ENCODE results near the gene RIMBP2. TPM values are rescaled to one million over a fixed set of nuclear protein-coding genes. Genes with fewer than 3 reads are reported as not detected.

Gene RIMBP2
- total and polyA plus RNA-seq, 2 experiments from 2014 or later, result 0.31 to 0.37 TPM

DNA sequence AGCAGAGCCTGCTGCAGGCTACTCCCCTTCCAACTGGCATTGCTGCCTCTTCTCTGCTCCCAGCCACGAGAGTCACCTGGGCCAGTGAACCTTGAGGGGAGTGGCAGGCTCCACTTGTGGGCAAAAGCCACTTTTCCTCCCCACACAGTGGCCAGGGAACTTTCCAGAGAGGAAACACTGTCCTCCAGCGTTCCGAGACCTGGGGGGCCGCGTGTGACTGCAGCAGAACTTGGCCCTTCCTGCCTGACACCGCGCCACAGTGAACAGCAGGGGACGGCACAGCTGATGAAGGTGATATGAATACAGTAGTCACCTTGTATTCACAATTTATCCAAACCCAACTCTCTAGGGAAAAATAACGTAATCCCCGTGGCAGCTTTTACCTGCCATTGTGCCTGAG, 263.6 kb downstream of the RIMBP2 start:
- Mint-ChIP-seq H3K4me3 (no peak overlapping the region), H3K9me3 (peaks cover 98% of the 10 kb centered on the region), H3K27ac (no peak overlapping the region), H3K36me3 (ENCODE audit: low read depth) (peaks cover 24% of the 10 kb centered on the region), H3K27me3 (ENCODE audit: insufficient read depth, low read depth, poor library complexity) (peaks cover 4% of the 10 kb centered on the region), H3K4me1 (no peaks in the 10 kb centered on the region)
- ATAC-seq, result no peak
- no peak for DNase-seq (ENCODE audit: low spot score)
- no peaks in the 10 kb centered on the region for H3K27me3 ChIP-seq (ENCODE audit: insufficient read depth)
- no peaks in the 10 kb centered on the region for H4K20me1 ChIP-seq (replicated peaks; ENCODE audit: insufficient read depth)
- H3K79me2 ChIP-seq (replicated peaks; ENCODE audit: insufficient read depth), result no peaks in the 10 kb centered on the region
- no peak overlapping the region for H3K27ac ChIP-seq (ENCODE audit: low read depth)
- no peak overlapping the region for H3K4me3 ChIP-seq
- no peaks in the 10 kb centered on the region for H3K9me2 ChIP-seq (ENCODE audit: insufficient read depth)
- no peaks in the 10 kb centered on the region for H3F3A ChIP-seq (replicated peaks; ENCODE audit: low read depth)
- no peak overlapping the region for H2AFZ ChIP-seq
- H3K36me3 ChIP-seq (ENCODE audit: insufficient read depth), result no peaks in the 10 kb centered on the region
- TF ChIP-seq, protein P1, sequence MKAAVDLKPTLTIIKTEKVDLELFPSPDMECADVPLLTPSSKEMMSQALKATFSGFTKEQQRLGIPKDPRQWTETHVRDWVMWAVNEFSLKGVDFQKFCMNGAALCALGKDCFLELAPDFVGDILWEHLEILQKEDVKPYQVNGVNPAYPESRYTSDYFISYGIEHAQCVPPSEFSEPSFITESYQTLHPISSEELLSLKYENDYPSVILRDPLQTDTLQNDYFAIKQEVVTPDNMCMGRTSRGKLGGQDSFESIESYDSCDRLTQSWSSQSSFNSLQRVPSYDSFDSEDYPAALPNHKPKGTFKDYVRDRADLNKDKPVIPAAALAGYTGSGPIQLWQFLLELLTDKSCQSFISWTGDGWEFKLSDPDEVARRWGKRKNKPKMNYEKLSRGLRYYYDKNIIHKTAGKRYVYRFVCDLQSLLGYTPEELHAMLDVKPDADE (IDR thresholded peaks at IDR 0.05), result no peak
- TF ChIP-seq, protein P2, sequence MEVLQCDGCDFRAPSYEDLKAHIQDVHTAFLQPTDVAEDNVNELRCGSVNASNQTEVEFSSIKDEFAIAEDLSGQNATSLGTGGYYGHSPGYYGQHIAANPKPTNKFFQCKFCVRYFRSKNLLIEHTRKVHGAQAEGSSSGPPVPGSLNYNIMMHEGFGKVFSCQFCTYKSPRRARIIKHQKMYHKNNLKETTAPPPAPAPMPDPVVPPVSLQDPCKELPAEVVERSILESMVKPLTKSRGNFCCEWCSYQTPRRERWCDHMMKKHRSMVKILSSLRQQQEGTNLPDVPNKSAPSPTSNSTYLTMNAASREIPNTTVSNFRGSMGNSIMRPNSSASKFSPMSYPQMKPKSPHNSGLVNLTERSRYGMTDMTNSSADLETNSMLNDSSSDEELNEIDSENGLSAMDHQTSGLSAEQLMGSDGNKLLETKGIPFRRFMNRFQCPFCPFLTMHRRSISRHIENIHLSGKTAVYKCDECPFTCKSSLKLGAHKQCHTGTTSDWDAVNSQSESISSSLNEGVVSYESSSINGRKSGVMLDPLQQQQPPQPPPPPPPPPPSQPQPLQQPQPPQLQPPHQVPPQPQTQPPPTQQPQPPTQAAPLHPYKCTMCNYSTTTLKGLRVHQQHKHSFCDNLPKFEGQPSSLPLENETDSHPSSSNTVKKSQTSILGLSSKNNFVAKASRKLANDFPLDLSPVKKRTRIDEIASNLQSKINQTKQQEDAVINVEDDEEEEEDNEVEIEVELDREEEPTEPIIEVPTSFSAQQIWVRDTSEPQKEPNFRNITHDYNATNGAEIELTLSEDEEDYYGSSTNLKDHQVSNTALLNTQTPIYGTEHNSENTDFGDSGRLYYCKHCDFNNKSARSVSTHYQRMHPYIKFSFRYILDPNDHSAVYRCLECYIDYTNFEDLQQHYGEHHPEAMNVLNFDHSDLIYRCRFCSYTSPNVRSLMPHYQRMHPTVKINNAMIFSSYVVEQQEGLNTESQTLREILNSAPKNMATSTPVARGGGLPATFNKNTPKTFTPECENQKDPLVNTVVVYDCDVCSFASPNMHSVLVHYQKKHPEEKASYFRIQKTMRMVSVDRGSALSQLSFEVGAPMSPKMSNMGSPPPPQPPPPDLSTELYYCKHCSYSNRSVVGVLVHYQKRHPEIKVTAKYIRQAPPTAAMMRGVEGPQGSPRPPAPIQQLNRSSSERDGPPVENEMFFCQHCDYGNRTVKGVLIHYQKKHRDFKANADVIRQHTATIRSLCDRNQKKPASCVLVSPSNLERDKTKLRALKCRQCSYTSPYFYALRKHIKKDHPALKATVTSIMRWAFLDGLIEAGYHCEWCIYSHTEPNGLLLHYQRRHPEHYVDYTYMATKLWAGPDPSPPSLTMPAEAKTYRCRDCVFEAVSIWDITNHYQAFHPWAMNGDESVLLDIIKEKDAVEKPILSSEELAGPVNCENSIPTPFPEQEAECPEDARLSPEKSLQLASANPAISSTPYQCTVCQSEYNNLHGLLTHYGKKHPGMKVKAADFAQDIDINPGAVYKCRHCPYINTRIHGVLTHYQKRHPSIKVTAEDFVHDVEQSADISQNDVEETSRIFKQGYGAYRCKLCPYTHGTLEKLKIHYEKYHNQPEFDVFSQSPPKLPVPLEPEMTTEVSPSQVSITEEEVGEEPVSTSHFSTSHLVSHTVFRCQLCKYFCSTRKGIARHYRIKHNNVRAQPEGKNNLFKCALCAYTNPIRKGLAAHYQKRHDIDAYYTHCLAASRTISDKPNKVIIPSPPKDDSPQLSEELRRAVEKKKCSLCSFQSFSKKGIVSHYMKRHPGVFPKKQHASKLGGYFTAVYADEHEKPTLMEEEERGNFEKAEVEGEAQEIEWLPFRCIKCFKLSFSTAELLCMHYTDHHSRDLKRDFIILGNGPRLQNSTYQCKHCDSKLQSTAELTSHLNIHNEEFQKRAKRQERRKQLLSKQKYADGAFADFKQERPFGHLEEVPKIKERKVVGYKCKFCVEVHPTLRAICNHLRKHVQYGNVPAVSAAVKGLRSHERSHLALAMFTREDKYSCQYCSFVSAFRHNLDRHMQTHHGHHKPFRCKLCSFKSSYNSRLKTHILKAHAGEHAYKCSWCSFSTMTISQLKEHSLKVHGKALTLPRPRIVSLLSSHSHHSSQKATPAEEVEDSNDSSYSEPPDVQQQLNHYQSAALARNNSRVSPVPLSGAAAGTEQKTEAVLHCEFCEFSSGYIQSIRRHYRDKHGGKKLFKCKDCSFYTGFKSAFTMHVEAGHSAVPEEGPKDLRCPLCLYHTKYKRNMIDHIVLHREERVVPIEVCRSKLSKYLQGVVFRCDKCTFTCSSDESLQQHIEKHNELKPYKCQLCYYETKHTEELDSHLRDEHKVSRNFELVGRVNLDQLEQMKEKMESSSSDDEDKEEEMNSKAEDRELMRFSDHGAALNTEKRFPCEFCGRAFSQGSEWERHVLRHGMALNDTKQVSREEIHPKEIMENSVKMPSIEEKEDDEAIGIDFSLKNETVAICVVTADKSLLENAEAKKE (CRISPR knock-in tag; IDR thresholded peaks at IDR 0.05), result no peak
- no peak for TF ChIP-seq EZH2 (IDR thresholded peaks at IDR 0.05; ENCODE audit: low read depth, unreplicated experiment)
- no peak for TF ChIP-seq REST (IDR thresholded peaks at IDR 0.05; ENCODE audit: unreplicated experiment)
- TF ChIP-seq JUNB (IDR thresholded peaks at IDR 0.05; ENCODE audit: unreplicated experiment), result no peak
- no peak for TF ChIP-seq POLR2AphosphoS5 (IDR thresholded peaks at IDR 0.05; ENCODE audit: low read depth)
- H3K4me1 ChIP-seq (ENCODE audit: insufficient read depth), result no peaks in the 10 kb centered on the region
- H3K4me2 ChIP-seq, result no peak overlapping the region
